GM12878 (cell line): Measurements from ENCODE around the gene ZNF417. TPM values are rescaled to one million over a fixed set of nuclear protein-coding genes. Genes with fewer than 3 reads are reported as not detected.

ENCODE experiments used
- ATAC-seq: fragments of 200-7000 bp; cut with Tn5 transposase; 3 replicates; pipeline ENCODE4 v1.9.1; 2020; ENCODE audit warnings: mild to moderate bottlenecking, moderate library complexity
- BruUV-seq: library from RNA; stranded (reverse); fragments of 400-500 nt; replicated peaks from 2 replicates; lab custom pipeline; 2021; lab: Mats Ljungman, UMichigan
- CTCF ChIA-PET: fragments of 300-600 bp; sonication (Branson Sonifier 250); formaldehyde crosslinking; extraction: SDS; loops from one replicate; lab custom pipeline; 2021; ENCODE audit warnings: inconsistent platforms; lab: Yijun Ruan, JAX
- POLR2A ChIA-PET: fragments of 350-600 bp; formaldehyde crosslinking; extraction: SDS; loops from one replicate; lab custom pipeline; 2021; ENCODE audit warnings: inconsistent platforms; lab: Charles Lee
- RAD21 ChIA-PET: fragments of 300-600 bp; sonication (Branson Sonifier 250); formaldehyde crosslinking; loops from one replicate; lab custom pipeline; 2023; ENCODE audit warnings: antibody characterized with exemption; ENCODE audit not compliant: unreplicated experiment; lab: Charles Lee
- SMC1A ChIA-PET: fragments of 300-600 bp; sonication (Branson Sonifier 250); formaldehyde crosslinking; loops from one replicate; lab custom pipeline; 2023; ENCODE audit not compliant: unreplicated experiment, uncharacterized antibody; lab: Charles Lee
- DNase-seq: peaks from one replicate; pipeline ENCODE4 v3.0.0-alpha.2; 2011; ENCODE audit warnings: low read depth, low spot score
- FAIRE-seq: peaks from 3 replicates; lab custom pipeline; 2011; peaks lifted over from hg19 to GRCh38; lab: Jason Lieb, UNC
- H2AFZ ChIP-seq: 2 replicates; pipeline ENCODE4 v1.6.0; 2011; ENCODE audit warnings: low read depth, low read length, control low read depth; ENCODE audit not compliant: control insufficient read depth
- H3K27ac ChIP-seq: 2 replicates; pipeline ENCODE4 v1.5.1; 2011; ENCODE audit warnings: control low read depth; ENCODE audit not compliant: control insufficient read depth, insufficient read depth
- H3K27me3 ChIP-seq, 2 experiments: replicated peaks in 1 of 2; 2 replicates each; pipeline versions ENCODE4 v1.6.0 to v1.6.1; 2011; ENCODE audit warnings: low read length in 1 of 2; ENCODE audit not compliant: control insufficient read depth in 2 of 2, insufficient read depth in 2 of 2
- H3K36me3 ChIP-seq, 2 experiments: 2 replicates each; pipeline ENCODE4 v1.5.1; 2011; ENCODE audit warnings: low read length in 1 of 2; ENCODE audit not compliant: control insufficient read depth in 2 of 2, insufficient read depth in 2 of 2
- H3K4me1 ChIP-seq: 2 replicates; pipeline ENCODE4 v1.6.1; 2011; ENCODE audit warnings: mild to moderate bottlenecking, low read length, moderate library complexity, mixed read lengths; ENCODE audit not compliant: control insufficient read depth, insufficient read depth
- H3K4me2 ChIP-seq: 2 replicates; pipeline ENCODE4 v1.6.0; 2011; ENCODE audit warnings: control low read depth; ENCODE audit not compliant: control insufficient read depth, insufficient read depth
- H3K4me3 ChIP-seq: fragments of 200-600 bp; sonication (generic); 2 replicates; pipeline ENCODE4 v1.5.1; 2016
- H3K79me2 ChIP-seq: 2 replicates; pipeline ENCODE4 v1.6.0; 2011; ENCODE audit warnings: low read length; ENCODE audit not compliant: control insufficient read depth, insufficient read depth
- H3K9ac ChIP-seq: 2 replicates; pipeline ENCODE4 v1.8.0; 2011; ENCODE audit warnings: low read length, control low read depth, mixed read lengths; ENCODE audit not compliant: control insufficient read depth, insufficient read depth
- H3K9me3 ChIP-seq: replicated peaks from 3 replicates; pipeline ENCODE4 v1.5.1; 2011; ENCODE audit warnings: mild to moderate bottlenecking, low read length; ENCODE audit not compliant: control insufficient read depth, insufficient read depth
- H4K20me1 ChIP-seq: 2 replicates; pipeline ENCODE4 v1.6.0; 2011; ENCODE audit not compliant: control insufficient read depth, insufficient read depth
- CHD4 ChIP-seq: fragments of 200-600 bp; sonication (generic); IDR thresholded peaks from 2 replicates; pipeline ENCODE4 v1.6.1; 2016; ENCODE audit warnings: mild to moderate bottlenecking
- EGR1 ChIP-seq, 2 experiments: IDR thresholded peaks; 1 replicate in 1 of 2; 2 replicates in 1 of 2; pipeline ENCODE4 v1.6.1; 2011 to 2012; ENCODE audit warnings: low read depth in 2 of 2, low read length in 2 of 2, borderline replicate concordance in 1 of 2, mild to moderate bottlenecking in 1 of 2, moderate library complexity in 1 of 2
- EZH2 ChIP-seq: IDR thresholded peaks from 2 replicates; pipeline ENCODE4 v1.6.1; 2012; ENCODE audit warnings: low read depth, mild to moderate bottlenecking, control low read depth, inconsistent platforms, low read length, borderline replicate concordance; ENCODE audit not compliant: control insufficient read depth
- GABPA ChIP-seq: IDR thresholded peaks from 2 replicates; pipeline ENCODE4 v1.6.1; 2014; ENCODE audit warnings: antibody characterized with exemption, low read depth, mild to moderate bottlenecking, inconsistent platforms
- HDGF ChIP-seq: fragments of 450-650 bp; IDR thresholded peaks from 2 replicates; pipeline ENCODE4 v1.6.1; 2016; ENCODE audit warnings: antibody characterized with exemption
- MEF2B ChIP-seq: fragments of 450-650 bp; IDR thresholded peaks from 2 replicates; pipeline ENCODE4 v1.6.1; 2018; ENCODE audit warnings: mild to moderate bottlenecking, moderate library complexity; ENCODE audit not compliant: partially characterized antibody, poor library complexity, severe bottlenecking
- MXI1 ChIP-seq: fragments of 150-350 bp; IDR thresholded peaks from 2 replicates; pipeline ENCODE4 v1.6.1; 2011; ENCODE audit warnings: low read depth, mild to moderate bottlenecking, inconsistent platforms, low read length, improper control_type of control experiment
- SMAD1 ChIP-seq: fragments of 450-650 bp; IDR thresholded peaks from 2 replicates; pipeline ENCODE4 v1.6.1; 2018; ENCODE audit warnings: mild to moderate bottlenecking, low read depth; ENCODE audit not compliant: partially characterized antibody
- YBX1 ChIP-seq: fragments of 450-650 bp; IDR thresholded peaks from 2 replicates; pipeline ENCODE4 v1.6.1; 2016; ENCODE audit warnings: antibody characterized with exemption
- WGBS: methylation state at CpG from one replicate; pipeline ENCODE4 v1.1.6; 2016; ENCODE audit warnings: low lambda C conversion rate; ENCODE audit not compliant: insufficient replicate concordance, insufficient coverage; ENCODE audit errors: missing lambda C conversion rate; 5-methylcytosine and 5-hydroxymethylcytosine counted together
- in situ Hi-C: fragments of 300-500 bp; cut with MboI; formaldehyde crosslinking; loops from 9 replicates; pipeline ENCODE4 v1.14.3; 2018; ENCODE audit warnings: mixed read lengths
- intact Hi-C: fragments of 100-400 bp; cut with micrococcal nuclease; formaldehyde crosslinking; loops from one replicate; pipeline ENCODE4 v1.14.2; 2022; ENCODE audit not compliant: unreplicated experiment
- polyA plus RNA-seq, 11 experiments: library from polyadenylated mRNA; depleted of rRNA in 4 of 11; unstranded in 6 of 11; stranded (reverse) in 5 of 11; fragments of >200 nt; fragmentation: Nextera tagmentation in 4 of 11; fragmentation: Illumina TruSeq in 1 of 11; extraction: Ambion mirVana in 4 of 11; extraction: Trizol in 1 of 11; gene quantifications; 1 replicate in 1 of 11; 2 replicates in 10 of 11; pipeline versions ENCODE4 v1.2.1 to v1.2.3, GENCODE V29; 2011 to 2016; ENCODE audit warnings: inconsistent platforms in 2 of 11, missing spikeins in 2 of 11, low read depth in 1 of 11
- total RNA-seq, 4 experiments: library from RNA; depleted of rRNA in 3 of 4; stranded (reverse); fragments of >200 nt in 3 of 4; fragmentation: Illumina TruSeq in 1 of 4; extraction: Trizol in 1 of 4; gene quantifications; 2 replicates each; pipeline versions ENCODE4 v1.2.1 to v1.2.3, GENCODE V29; 2013 to 2021
- TF ChIP-seq, protein P1 (sequence below): fragments of 150-350 bp; IDR thresholded peaks from 2 replicates; pipeline ENCODE4 v1.6.1; 2014; ENCODE audit warnings: mild to moderate bottlenecking, low read depth, low read length

Gene ZNF417
- total and polyA plus RNA-seq, 10 of the 15 experiments (the other 5 are each of a cell fraction or from before 2014, with no cell fraction given), result 1.3 to 13.6 (median 6.5) TPM

DNA sequence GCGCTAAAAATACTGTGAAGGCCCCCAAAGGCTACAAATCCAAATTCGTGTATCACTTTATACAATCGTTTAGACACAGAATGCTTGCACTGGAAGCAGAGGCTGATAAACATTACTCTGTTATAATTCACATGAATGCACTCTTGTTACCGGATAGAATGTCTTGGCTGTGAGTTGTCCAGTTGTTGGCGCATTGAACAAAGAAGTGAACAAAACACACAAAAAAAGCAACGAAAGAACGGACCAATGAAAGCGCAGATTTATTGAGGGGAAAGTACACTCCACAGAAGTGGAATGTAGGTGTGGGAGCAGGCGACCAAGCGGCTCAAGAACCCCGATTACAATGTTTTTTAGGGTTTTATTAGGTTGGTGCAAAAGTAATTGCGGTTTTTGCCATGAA, 19.3 kb upstream of the ZNF417 start:
- Histone ChIP-seq H3K79me2 (no peaks in the 10 kb centered on the region), H2AFZ (no peak overlapping the region), H3K9me3 (peaks cover 30% of the 10 kb centered on the region), H3K27ac (no peak overlapping the region), H4K20me1 (no peaks in the 10 kb centered on the region), H3K27me3 (no peaks in the 10 kb centered on the region), H3K36me3 (no peaks in the 10 kb centered on the region; a peak in 1 of 4 replicates), H3K9ac (no peak overlapping the region), H3K4me3 (no peak overlapping the region), H3K4me2 (no peak overlapping the region), H3K4me1 (no peaks in the 10 kb centered on the region)
- no TSS peak for BruUV-seq
- 77% methylated on average over 12 of the region's 12 CpGs for WGBS
- FAIRE-seq (no peak), DNase-seq (no peak), ATAC-seq (no peak)
- CTCF ChIA-PET, result no interaction called here
- POLR2A ChIA-PET, result no interaction called here
- SMC1A ChIA-PET, result no interaction called here
- in situ Hi-C loops, result no loop called here
- RAD21 ChIA-PET, result no interaction called here
- intact Hi-C loops, result no loop called here
- TF ChIP-seq MEF2B (no peak), EGR1 (IDR thresholded peaks at IDR 0.05; ENCODE audit: borderline replicate concordance in 1 of 2, low read depth in 2 of 2, low read length in 2 of 2) (no peak), GABPA (no peak), EZH2 (no peak), SMAD1 (no peak), MXI1 (no peak), CHD4 (no peak), YBX1 (no peak), HDGF (no peak)
- TF ChIP-seq, protein P1, sequence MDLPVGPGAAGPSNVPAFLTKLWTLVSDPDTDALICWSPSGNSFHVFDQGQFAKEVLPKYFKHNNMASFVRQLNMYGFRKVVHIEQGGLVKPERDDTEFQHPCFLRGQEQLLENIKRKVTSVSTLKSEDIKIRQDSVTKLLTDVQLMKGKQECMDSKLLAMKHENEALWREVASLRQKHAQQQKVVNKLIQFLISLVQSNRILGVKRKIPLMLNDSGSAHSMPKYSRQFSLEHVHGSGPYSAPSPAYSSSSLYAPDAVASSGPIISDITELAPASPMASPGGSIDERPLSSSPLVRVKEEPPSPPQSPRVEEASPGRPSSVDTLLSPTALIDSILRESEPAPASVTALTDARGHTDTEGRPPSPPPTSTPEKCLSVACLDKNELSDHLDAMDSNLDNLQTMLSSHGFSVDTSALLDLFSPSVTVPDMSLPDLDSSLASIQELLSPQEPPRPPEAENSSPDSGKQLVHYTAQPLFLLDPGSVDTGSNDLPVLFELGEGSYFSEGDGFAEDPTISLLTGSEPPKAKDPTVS, result no peak
